Kidney capillary endothelial cell (primary cell): ENCODE data around the gene ZNF626.
"Not testable (repeated sequence)": the region's sequence is repeated elsewhere in the genome, so short reads cannot be mapped to it uniquely, and the experiment has no call there.

ENCODE experiments used
- DNase-seq: peaks from one replicate; pipeline ENCODE4 v3.0.0-alpha.2; 2018; ENCODE audit warnings: low spot score

ZNF626 gene

DNA sequence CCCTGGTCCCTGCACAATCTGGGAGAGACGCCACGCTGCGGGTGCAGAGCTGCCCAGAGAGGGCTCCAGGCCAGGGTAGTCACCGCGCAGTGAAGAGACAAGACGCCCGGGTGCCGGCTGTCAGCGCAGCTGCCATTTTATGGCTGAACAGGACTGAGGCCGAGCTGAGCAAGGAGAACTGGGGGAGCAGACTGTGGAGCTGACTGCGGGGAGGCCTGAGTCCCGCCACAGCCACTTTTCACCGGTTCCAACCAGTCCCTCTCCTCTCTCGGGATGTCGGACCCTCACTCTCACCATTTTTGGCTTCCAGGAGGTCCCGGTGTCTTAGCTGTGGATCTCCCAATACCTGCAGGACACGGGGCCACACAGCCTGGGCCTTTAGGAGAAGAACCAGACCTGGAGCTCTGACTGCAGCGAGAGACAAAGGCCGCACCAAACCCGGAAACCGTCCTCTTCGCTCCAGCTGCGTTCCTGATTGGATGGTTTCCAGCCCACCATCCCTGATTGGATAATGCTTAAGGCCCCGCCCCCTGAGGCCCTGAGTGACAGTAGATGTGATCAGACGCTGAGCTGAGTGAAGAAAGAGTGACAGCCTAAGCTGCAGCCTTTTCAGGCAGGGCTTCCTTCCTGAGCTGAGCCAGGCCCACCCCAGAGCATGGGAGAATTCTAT is at the start of gene ZNF626:
TSS of gene ZNF626 (minus strand) at position 422 of the 670 bp plus-strand sequence. CDS start at position 297, 125 bp downstream.
- DNase-seq, result peak; percentile 83

DNA sequence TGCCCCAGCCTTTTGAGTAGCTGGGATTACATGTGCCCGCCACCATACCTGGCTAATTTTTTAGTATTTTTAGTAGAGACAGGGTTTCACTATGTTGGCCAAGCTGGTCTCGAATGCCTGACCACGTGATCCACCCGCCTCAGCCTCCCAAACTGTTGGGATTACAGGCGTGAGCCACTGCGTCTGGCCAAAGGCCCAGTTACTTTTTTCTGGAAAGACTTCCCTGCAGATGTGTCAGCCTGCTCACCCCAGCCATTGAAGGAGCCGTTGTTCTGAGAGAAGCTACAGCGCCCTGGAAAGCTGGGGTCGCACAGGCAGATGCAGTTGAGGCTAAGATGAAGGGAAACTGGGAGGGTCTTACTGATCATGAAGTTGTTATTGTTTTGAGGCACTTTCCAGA is 7.9 kb upstream of the ZNF626 start:
- DNase-seq, result no peak

DNA sequence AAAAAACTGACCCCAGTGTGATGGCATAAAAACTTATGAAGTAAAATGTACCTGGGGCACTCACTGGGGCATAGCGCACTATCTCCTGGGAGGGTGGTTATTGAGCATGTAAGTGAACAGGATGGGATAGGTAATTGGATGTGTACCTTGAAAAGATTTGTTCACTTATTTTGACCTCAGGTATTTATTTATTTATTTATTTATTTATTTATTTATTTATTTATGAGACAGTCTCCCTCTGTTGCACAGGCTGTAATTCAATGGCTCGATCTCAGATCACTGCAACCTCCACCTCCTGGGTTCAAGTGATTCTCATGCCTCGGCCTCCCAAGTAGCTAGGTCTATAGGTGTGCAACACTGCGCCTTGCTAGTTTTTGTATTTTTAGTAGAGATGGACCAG is 5.9 kb upstream of the ZNF626 start:
- no peak for DNase-seq

DNA sequence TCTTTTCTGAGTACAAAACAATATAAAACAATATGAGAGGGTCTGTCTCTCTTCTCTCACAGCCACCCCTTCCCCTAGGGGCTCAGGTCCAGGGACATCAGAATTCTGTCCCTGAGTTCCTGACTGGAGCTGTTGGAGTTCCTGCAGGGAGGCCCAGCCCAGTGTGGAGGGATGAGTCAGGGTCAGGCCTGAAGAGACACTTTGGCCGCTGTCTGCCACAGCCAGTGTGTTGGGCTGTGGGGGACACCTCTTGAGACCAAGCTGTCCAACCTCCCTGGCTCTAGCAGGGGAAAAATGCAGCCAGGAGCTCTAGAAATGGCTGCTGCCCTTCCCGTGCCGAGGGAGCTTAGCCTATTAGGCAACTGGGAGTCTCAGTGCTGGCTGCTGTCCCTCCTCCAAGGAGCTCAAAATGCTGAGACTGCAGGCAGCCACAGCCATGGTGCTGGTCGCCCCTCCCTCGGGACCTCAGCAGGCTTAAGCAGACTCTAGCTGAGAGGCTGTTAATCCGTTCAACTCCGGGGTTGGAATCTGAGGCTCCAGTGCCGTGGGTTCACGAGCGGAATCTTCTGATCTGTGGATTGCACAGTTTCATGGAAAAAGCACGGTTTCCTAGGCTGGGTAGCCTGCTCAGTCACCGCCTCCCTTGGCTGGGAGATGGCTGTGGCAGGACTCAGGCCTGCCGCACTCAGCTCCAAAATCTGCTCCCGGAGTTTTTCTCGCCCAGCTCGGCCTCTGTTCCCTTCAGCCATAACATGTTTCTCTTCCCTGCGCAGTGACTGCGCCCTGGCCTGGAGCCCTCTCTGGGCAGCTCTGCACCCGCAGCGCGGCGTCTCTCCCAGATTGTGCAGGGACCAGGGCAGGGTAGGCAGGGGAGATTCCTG is 3.8 kb upstream of the ZNF626 start:
- no peak for DNase-seq

DNA sequence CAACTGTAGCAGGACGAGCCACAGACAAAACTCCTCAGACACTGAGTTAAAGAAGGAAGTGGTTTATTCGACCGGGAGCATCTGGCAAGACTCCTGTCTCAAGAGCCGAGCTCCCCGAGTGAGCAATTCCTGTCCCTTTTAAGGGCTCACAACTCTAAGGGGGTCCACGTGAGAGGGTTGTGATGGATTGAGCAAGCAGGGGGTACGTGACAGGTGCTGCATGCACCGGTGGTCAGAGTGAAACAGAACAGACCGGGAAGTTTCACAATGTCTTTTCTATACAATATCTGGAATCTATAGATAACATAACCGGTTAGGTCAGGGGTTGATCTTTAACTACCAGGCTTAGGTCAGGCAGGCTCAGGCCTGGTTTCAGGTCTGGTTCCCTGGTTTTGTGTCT is 3.1 kb upstream of the ZNF626 start:
- DNase-seq, result not testable (repeated sequence)

DNA sequence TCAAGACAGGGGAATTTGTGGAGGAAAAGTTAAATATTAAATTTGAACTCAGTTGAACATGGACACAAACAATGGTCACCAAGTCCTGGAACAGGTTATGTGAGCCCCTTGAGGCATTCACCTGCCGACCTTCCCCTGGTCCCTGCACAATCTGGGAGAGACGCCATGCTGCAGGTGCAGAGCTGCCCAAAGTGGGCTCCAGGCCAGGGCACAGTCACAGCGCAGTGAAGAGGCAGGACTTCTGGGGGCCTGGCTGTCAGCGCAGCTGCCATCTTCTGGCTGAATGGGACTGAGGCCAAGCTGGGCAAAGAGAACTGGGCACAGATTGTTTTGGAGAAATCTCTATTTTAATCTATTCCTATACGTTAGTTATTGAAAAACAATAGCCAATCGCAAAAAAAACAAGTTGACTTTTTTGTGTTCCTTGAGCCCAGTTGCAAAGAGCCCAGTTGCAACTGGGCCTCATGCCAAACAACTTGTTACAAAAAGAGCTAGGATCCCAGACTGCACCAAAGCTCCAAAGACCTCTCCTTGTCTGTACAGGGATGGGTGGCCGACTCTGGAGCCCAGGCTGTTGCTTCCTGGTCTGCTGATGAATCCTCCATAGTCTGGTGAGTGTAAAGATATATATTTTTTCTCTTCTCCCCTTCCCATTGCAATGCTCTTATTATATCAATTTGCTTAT is 1.2 kb upstream of the ZNF626 start:
- DNase-seq, result no peak

DNA sequence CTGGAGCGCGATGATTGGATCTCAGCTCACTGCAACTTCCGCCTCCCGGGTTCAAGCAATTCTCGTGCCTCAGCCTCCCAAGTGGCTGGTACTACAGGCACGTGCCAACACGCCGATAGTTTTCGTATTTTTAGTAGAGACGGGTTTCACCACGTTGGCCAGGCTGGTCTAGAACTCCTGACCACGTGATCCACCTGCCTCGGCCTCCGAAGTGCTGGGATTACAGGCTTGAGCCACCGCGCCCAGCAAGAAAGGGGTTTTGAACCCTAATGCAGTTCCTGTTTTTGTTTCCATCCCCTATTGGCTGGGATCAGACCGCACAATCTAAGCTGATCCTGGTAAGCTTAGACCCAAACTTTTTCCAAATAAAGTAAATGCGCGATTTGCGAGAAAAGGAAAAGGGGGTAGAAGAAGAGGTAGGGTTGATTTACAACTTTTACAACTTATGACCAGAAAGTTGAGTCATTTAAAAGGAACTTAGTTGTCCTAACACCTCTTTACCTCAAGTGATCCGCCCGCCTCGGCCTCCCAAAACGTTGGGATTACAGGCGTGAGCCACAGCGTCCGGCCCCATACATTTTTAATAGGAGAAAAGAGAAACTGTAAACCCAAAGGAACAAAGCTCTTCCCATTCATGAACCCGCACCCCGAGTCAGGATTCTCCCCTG is 764 bp downstream of the ZNF626 start:
- DNase-seq, result no peak

DNA sequence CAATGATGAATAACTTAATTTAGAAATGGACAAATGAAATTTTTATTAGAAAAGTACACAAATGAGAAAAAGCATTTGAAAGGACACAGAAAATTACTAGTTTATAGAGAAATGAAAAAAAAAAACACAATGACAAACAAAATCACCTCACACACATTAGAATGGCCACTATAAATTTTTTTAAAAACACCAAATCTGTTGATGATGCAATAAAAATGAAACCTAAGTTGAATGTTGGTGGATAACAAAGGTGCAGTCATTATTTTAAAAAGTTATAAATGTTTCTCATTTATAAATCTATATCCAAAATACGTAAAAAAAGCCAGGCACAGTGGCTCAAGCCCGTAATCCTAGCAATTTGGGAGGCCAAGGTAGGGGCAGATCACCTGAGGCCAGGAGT is 20.8 kb downstream of the ZNF626 start:
- DNase-seq, result no peak

DNA sequence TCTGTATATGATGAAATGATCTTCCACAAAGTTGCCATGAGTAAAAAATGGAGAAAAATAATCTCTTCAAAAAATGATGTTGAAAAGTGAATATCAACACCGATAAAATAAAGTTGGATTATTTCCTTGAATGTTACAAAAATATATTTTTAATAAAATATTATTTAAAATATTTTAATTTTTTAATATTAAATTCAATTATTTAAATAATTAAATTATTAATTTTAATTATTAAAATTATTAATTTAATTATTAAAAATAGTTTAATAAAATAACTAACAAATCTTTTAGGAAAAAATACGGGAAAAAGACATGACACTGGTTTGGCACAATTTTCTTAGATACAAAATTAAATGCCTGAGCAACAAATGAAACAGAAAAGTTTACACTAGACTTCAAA is 21.3 kb downstream of the ZNF626 start:
- no peak for DNase-seq

DNA sequence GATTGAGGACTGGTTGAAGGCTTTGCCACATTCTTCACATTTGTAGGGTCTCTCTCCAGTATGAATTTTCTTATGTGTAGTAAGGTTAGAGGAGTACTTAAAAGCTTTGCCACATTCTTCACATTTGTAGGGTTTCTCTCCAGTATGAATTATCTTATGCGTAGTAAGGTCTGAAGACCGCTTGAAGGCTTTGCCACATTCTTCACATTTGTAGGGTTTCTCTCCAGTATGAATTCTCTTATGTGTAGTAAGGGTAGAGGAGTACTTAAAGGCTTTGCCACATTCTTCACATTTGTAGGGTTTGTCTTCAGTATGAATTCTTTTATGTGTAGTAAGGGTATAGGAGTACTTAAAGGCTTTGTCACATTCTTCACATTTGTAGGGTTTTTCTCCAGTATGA is 36.8 kb downstream of the ZNF626 start:
- DNase-seq, result not testable (repeated sequence)

DNA sequence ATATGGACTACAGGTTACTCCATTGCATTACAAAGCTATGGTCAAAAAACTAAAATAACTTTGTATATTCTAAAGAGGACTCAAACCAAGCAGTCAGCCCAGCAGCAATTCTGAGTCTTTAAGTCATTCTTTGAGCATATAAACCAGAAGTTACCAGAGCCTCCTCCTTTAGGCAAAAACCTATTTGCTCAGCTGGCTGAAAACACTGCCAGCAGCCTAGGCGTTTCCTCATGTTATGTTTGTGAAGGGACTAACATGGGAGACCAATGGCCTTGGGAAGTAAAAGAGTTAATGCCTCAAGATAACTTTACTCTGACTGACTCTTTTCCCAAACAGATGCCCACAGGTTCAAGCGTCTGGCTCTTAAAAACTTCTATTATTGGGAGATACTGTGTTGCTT is 45.3 kb downstream of the ZNF626 start:
- DNase-seq, result no peak

DNA sequence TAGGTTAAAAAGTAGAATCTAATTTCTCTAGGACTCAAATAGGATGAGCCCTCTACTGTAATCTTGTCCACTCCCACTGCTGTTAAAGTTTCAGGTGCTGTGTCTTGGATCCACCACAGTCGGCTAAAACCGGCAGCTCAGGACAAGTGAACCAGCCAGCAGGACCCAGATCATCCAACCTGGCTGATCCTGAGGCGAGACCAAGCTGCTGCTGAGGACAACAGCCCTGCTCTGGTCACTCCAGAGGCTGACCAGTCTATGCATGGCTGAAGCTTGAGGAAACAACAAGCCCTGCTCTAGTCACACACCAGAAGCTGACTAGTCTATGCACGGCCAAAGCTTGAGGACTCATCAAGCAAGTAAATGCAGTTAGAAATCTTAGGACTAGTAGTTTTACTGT is 46.4 kb downstream of the ZNF626 start:
- DNase-seq, result not testable (repeated sequence)

DNA sequence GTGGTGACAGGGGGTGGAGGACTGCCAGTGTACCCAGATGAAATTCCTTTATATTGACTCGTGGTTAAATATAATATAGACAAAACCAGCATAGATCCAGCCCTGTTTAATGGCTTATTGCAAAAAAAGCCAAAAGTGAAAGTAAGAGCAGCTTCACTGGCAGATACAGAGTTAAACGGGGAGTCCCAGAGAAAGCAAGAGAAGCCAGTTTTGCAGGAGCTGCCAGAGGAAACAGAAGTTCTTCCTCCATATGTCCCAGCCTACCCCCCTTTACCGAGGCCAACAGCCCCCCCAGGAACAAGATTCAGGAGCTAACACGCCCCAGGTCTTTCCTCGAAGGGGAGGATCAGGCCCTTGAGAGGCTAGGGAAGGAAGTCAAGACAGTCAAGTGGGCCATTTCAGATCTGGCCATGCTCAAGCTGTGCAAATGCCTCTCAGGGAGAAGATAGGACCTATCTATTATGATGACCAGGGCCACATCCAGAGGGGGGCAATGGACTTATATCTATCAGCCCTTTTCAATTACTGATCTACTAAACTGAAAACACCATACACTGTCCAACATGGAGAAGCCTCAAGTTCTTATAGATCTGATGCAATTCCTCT is 48.6 kb downstream of the ZNF626 start:
- DNase-seq, result no peak

DNA sequence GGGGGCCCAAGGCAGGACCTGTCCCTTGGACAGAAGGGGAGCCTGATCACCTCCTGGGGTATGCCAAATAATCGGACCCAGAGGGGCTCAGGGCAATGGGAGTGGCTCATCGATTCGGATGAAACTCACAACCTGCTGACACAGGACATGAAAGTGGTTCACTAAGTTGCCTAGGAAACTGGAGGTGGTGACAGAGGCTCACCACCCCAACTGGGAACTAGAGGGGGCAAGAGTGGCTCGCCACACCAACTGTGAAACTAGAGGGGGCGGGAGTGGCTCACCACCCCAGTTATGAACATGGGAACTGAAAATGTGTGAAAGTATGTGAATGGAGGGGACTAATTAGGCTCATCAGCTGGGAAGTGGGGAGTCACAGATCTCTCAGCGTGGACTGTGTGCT is 49.5 kb downstream of the ZNF626 start:
- no peak for DNase-seq

DNA sequence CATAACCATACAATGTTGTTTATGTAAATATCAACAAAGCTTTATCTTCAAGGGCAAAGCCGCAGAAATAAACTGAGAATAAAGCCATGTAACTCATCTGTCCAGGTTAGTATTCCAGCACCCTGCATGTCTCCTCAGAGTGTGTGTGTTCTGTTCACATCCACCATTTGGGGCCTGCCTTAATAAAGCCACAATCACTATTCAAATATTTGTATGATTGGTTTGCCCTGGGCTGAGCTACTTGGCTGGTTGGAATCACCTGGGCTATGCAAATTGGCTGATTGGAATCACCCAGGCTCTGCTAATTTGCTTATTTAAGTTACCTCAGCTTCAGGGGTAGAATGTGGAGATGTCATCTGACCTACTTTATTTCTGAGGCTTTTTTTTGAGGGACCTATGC is 53.4 kb downstream of the ZNF626 start:
- no peak for DNase-seq
